Keratinocyte (primary cell): ENCODE measurements around the gene MRPS15. TPM values are rescaled to one million over a fixed set of nuclear protein-coding genes. Genes with fewer than 3 reads are reported as not detected.

Experiments used
- DNase-seq: peaks from one replicate; pipeline ENCODE4 v3.0.0-alpha.2; 2011; ENCODE audit warnings: low read depth, missing footprints, low spot score
- FAIRE-seq: peaks from 2 replicates; lab custom pipeline; 2011; peaks lifted over from hg19 to GRCh38; lab: Jason Lieb, UNC
- H2AFZ ChIP-seq: 2 replicates; pipeline ENCODE4 v1.6.0; 2012; ENCODE audit warnings: low read length, control low read depth, inconsistent platforms; ENCODE audit not compliant: control insufficient read depth
- H3K27ac ChIP-seq: 2 replicates; pipeline ENCODE4 v1.5.1; 2011; ENCODE audit warnings: low read length; ENCODE audit not compliant: control insufficient read depth, insufficient read depth
- H3K27me3 ChIP-seq: 3 replicates; pipeline ENCODE4 v1.6.0; 2011; ENCODE audit warnings: low read length; ENCODE audit not compliant: control insufficient read depth, insufficient read depth; ENCODE audit errors: extremely low read depth
- H3K36me3 ChIP-seq, 2 experiments: 2 replicates in 1 of 2; 3 replicates in 1 of 2; pipeline ENCODE4 v1.5.1; 2011; ENCODE audit warnings: low read length in 2 of 2, mild to moderate bottlenecking in 1 of 2; ENCODE audit not compliant: control insufficient read depth in 2 of 2, insufficient read depth in 2 of 2; ENCODE audit errors: extremely low read depth in 1 of 2
- H3K4me1 ChIP-seq: 3 replicates; pipeline ENCODE4 v1.5.1; 2011; ENCODE audit warnings: low read length; ENCODE audit not compliant: control insufficient read depth, insufficient read depth; ENCODE audit errors: extremely low read depth
- H3K4me2 ChIP-seq: 3 replicates; pipeline ENCODE4 v1.6.0; 2011; ENCODE audit warnings: low read depth, low read length; ENCODE audit not compliant: control insufficient read depth, insufficient read depth; ENCODE audit errors: extremely low read depth
- H3K4me3 ChIP-seq, 3 experiments: fragments of 200-600 bp in 1 of 3; sonication (generic) in 1 of 3; 2 replicates in 2 of 3; 3 replicates in 1 of 3; pipeline ENCODE4 v1.5.1; 2011 to 2016; ENCODE audit warnings: low read length in 3 of 3, mild to moderate bottlenecking in 3 of 3, control low read depth in 2 of 3, inconsistent platforms in 1 of 3, low read depth in 1 of 3, mixed read lengths in 1 of 3, mixed run types in 1 of 3, moderate library complexity in 1 of 3; ENCODE audit not compliant: control insufficient read depth in 2 of 3, insufficient read depth in 2 of 3; ENCODE audit errors: extremely low read depth in 1 of 3
- H3K79me2 ChIP-seq: 2 replicates; pipeline ENCODE4 v1.6.0; 2012; ENCODE audit warnings: low read length; ENCODE audit not compliant: control insufficient read depth, insufficient read depth
- H3K9ac ChIP-seq: 3 replicates; pipeline ENCODE4 v1.6.0; 2011; ENCODE audit warnings: low read length; ENCODE audit not compliant: control insufficient read depth, insufficient read depth; ENCODE audit errors: extremely low read depth
- H3K9me1 ChIP-seq: 3 replicates; pipeline ENCODE4 v1.6.0; 2011; ENCODE audit warnings: low read length; ENCODE audit not compliant: control insufficient read depth, insufficient read depth; ENCODE audit errors: extremely low read depth
- H3K9me3 ChIP-seq: 2 replicates; pipeline ENCODE4 v1.5.1; 2012; ENCODE audit warnings: low read depth, low read length; ENCODE audit not compliant: control insufficient read depth
- H4K20me1 ChIP-seq: 3 replicates; pipeline ENCODE4 v1.6.0; 2011; ENCODE audit warnings: low read length; ENCODE audit not compliant: control insufficient read depth, insufficient read depth; ENCODE audit errors: extremely low read depth
- EZH2 ChIP-seq: IDR thresholded peaks from one replicate; pipeline ENCODE4 v1.6.1; 2012; ENCODE audit warnings: inconsistent platforms, mild to moderate bottlenecking, low read length, moderate library complexity
- dilution Hi-C: fragments of 300-500 bp; cut with MboI; formaldehyde crosslinking; loops from one replicate; pipeline ENCODE4 v1.7.0; 2020; ENCODE audit warnings: low sequenced_read_pairs; ENCODE audit not compliant: extremely low pct_ligation_motif_present
- polyA plus RNA-seq, 5 experiments: library from polyadenylated mRNA; depleted of rRNA in 3 of 5; stranded (reverse) in 3 of 5; stranded (forward) in 1 of 5; unstranded in 1 of 5; fragments of >200 nt; gene quantifications; 1 replicate in 1 of 5; 2 replicates in 3 of 5; 3 replicates in 1 of 5; pipeline versions ENCODE4 v1.2.1 to v1.2.3, GENCODE V29; 2011 to 2012; ENCODE audit warnings: missing spikeins in 2 of 5, low read depth in 1 of 5, low replicate concordance in 1 of 5
- TF ChIP-seq, protein P1 (sequence below), 3 experiments: IDR thresholded peaks in 1 of 3; conservative IDR thresholded peaks in 1 of 3; optimal IDR thresholded peaks in 1 of 3; 2 replicates in 2 of 3; 3 replicates in 1 of 3; pipeline versions ENCODE3 to v1.5.1; 2011; ENCODE audit warnings: low read length in 3 of 3, mild to moderate bottlenecking in 3 of 3, moderate library complexity in 2 of 3, control low read depth in 1 of 3, inconsistent platforms in 1 of 3; ENCODE audit not compliant: insufficient read depth in 2 of 3; ENCODE audit errors: extremely low read depth in 1 of 3

The MRPS15 gene
- polyA plus RNA-seq, 1 donor (not counting 4 experiments of a cell fraction or from before 2014, with no cell fraction given): 130 TPM

DNA sequence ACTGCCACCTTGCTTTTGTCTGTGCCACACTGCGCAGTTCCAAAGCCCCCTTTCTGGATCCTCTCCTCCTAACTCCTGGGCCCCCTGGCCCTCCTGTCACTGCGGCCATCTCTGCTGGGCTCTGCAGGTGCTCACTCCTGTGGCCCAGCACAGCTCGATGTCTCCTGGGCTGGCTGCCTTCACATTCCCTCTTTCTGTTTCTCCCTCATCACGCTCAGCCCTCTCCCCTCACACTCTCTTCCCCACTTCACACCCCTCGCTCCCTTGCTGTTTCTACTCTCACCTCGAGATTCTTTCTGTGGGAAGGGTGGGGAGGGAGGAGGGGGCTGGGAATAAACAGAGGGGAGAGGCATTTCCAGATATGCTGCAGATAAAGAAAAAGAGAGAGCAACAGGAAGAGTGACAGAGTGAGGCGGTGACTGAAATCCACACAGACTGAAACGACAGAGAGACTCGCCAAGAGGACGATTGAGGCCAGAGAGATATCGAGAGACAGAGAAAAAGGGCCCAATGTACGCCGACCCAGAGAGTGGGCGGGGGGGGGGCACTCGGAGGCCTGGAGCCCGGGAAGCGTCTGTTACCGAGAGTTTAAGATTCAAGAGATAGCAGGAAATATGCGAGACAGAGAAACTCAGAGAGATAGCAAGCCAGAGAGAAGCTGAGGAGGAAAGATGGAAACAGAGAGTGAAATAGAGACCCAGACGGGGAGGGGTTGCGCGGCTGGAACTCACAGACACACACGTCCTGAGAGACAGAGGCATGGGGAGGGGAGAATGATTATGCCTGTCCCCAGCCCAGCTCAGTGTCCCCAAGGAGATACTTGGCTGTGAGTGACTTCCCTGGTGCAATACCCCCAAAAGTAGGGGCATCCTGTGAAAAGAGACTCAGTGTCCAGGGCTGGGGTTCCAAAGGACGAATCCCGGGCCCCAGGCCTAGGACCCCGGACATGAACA, 17.9 kb upstream of the MRPS15 start:
- no peaks in the 10 kb centered on the region for H3K9me1 ChIP-seq
- H3K27me3 ChIP-seq: peaks cover 5% of the 10 kb centered on the region
- no peaks in the 10 kb centered on the region for H3K36me3 ChIP-seq
- dilution Hi-C loops: no loop called here
- H3K4me2 ChIP-seq: no peak overlapping the region
- H4K20me1 ChIP-seq: no peaks in the 10 kb centered on the region
- H3K4me1 ChIP-seq: no peaks in the 10 kb centered on the region
- no peaks in the 10 kb centered on the region for H3K9me3 ChIP-seq
- no peak overlapping the region for H2AFZ ChIP-seq
- DNase-seq (no peak), FAIRE-seq (no peak)
- H3K79me2 ChIP-seq: no peaks in the 10 kb centered on the region
- H3K4me3 ChIP-seq: no peak overlapping the region
- H3K9ac ChIP-seq: no peak overlapping the region
- no peak overlapping the region for H3K27ac ChIP-seq
- TF ChIP-seq, protein P1, sequence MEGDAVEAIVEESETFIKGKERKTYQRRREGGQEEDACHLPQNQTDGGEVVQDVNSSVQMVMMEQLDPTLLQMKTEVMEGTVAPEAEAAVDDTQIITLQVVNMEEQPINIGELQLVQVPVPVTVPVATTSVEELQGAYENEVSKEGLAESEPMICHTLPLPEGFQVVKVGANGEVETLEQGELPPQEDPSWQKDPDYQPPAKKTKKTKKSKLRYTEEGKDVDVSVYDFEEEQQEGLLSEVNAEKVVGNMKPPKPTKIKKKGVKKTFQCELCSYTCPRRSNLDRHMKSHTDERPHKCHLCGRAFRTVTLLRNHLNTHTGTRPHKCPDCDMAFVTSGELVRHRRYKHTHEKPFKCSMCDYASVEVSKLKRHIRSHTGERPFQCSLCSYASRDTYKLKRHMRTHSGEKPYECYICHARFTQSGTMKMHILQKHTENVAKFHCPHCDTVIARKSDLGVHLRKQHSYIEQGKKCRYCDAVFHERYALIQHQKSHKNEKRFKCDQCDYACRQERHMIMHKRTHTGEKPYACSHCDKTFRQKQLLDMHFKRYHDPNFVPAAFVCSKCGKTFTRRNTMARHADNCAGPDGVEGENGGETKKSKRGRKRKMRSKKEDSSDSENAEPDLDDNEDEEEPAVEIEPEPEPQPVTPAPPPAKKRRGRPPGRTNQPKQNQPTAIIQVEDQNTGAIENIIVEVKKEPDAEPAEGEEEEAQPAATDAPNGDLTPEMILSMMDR (optimal IDR thresholded peaks at IDR 0.05 in 1 of 3, IDR thresholded peaks at IDR 0.05 in 1 of 3, conservative IDR thresholded peaks at IDR 0.05 in 1 of 3; ENCODE audit: extremely low read depth in 1 of 3, insufficient read depth in 2 of 3, low read length in 3 of 3): no peak
- no peak for TF ChIP-seq EZH2

DNA sequence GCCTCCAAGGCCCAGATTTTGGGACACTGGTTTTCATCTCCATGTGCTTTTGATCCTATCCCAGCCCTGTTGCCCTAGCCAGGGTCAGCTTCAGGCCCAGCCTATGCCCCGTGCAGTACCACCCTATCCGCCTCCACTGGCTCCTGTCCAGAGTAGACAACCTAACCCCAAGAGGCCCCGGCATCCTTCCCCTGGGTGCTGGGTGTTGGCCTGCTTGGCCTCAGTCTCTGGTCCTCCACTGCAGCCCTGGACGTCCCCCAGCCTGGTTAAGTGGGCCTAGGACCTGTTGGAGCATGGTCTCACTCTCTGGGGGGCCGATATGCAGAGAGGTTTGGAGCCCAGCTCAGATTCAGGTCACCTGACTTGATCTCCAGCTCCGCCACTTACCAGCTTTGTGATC, 16.9 kb upstream of the MRPS15 start:
- Histone ChIP-seq H3K4me1 (no peaks in the 10 kb centered on the region), H4K20me1 (no peaks in the 10 kb centered on the region), H3K36me3 (no peaks in the 10 kb centered on the region), H3K4me3 (no peak overlapping the region), H3K9me3 (no peaks in the 10 kb centered on the region), H3K27me3 (peaks cover 5% of the 10 kb centered on the region), H3K4me2 (no peak overlapping the region), H3K27ac (no peak overlapping the region), H2AFZ (no peak overlapping the region), H3K79me2 (no peaks in the 10 kb centered on the region), H3K9ac (no peak overlapping the region), H3K9me1 (no peaks in the 10 kb centered on the region)
- dilution Hi-C loops: no loop called here
- FAIRE-seq (no peak), DNase-seq (no peak)
- TF ChIP-seq, protein P1 (optimal IDR thresholded peaks at IDR 0.05 in 1 of 3, IDR thresholded peaks at IDR 0.05 in 1 of 3, conservative IDR thresholded peaks at IDR 0.05 in 1 of 3; ENCODE audit: extremely low read depth in 1 of 3, insufficient read depth in 2 of 3, low read length in 3 of 3): no peak
- TF ChIP-seq EZH2: no peak
